ENCODE measurements around the gene B3GAT2.
A peak's percentile ranks its signal among the peaks of the same experiment; 100 is the strongest.
"Not testable (repeated sequence)": the region's sequence is repeated elsewhere in the genome, so short reads cannot be mapped to it uniquely, and the experiment has no call there.

B3GAT2 gene

GRCh38 chr6:70956451-70957283 lies at the start of gene B3GAT2:
Gene B3GAT2, minus strand, starts transcription at chr6:70957060. Its CDS starts 631 bp downstream, at chr6:70956429.
- DNase-seq, result no peak

- DNase-seq, result no peak
These were observed 41.3 kb upstream of the B3GAT2 start for GRCh38 chr6:70998148-70998547.

- no peak for DNase-seq
These were observed 40.5 kb upstream of the B3GAT2 start for GRCh38 chr6:70997379-70997778.

GRCh38 chr6:70996106-70996505 lies 39.2 kb upstream of the B3GAT2 start:
- DNase-seq, result no peak

GRCh38 chr6:70995411-70995810 lies 38.6 kb upstream of the B3GAT2 start:
- DNase-seq, result no peak

- DNase-seq, result no peak
These were observed 34.4 kb upstream of the B3GAT2 start for GRCh38 chr6:70991253-70991652.

- DNase-seq, result peak; percentile 2
These were observed 28.3 kb upstream of the B3GAT2 start for GRCh38 chr6:70985156-70985555.

- no peak for DNase-seq
These were observed 25.9 kb upstream of the B3GAT2 start for GRCh38 chr6:70982747-70983146.

- DNase-seq, result no peak
These were observed 23.9 kb upstream of the B3GAT2 start for GRCh38 chr6:70980727-70981126.

GRCh38 chr6:70973604-70974003 lies 16.7 kb upstream of the B3GAT2 start:
- no peak for DNase-seq

- no peak for DNase-seq
These were observed 10.2 kb upstream of the B3GAT2 start for GRCh38 chr6:70967049-70967448.

GRCh38 chr6:70957284-70957617 lies 391 bp upstream of the B3GAT2 start:
- no peak for DNase-seq

- no peak for DNase-seq
These were observed 739 bp downstream of the B3GAT2 start for GRCh38 chr6:70956191-70956450.

- DNase-seq, result peak; percentile 76
These were observed 1.2 kb downstream of the B3GAT2 start for GRCh38 chr6:70955441-70956190.

GRCh38 chr6:70954750-70955149 lies 2.1 kb downstream of the B3GAT2 start:
- no peak for DNase-seq

GRCh38 chr6:70954176-70954575 lies 2.7 kb downstream of the B3GAT2 start:
- DNase-seq, result no peak

- no peak for DNase-seq
These were observed 4.2 kb downstream of the B3GAT2 start for GRCh38 chr6:70952608-70953165.

GRCh38 chr6:70944321-70944720 lies 12.5 kb downstream of the B3GAT2 start:
- DNase-seq, result not testable (repeated sequence)

GRCh38 chr6:70933853-70934252 lies 23.0 kb downstream of the B3GAT2 start:
- DNase-seq, result no peak

- no peak for DNase-seq
These were observed 51.1 kb downstream of the B3GAT2 start for GRCh38 chr6:70905742-70906141.

- DNase-seq, result no peak
These were observed 53.0 kb downstream of the B3GAT2 start for GRCh38 chr6:70903665-70904452.

GRCh38 chr6:70901324-70901723 lies 55.5 kb downstream of the B3GAT2 start:
- no peak for DNase-seq

- DNase-seq, result no peak
These were observed 56.8 kb downstream of the B3GAT2 start for GRCh38 chr6:70900047-70900446.

All from CD4-positive, alpha-beta T cell treated with Interferon gamma for 1 hour (primary cell).